GM21619 (cell line): ENCODE measurements around the gene COL4A2.
"Not testable (repeated sequence)": the region's sequence is repeated elsewhere in the genome, so short reads cannot be mapped to it uniquely, and the experiment has no call there.

Experiments used
- ATAC-seq: cut with Tn5 transposase; IDR thresholded peaks from one replicate; pipeline ENCODE4 v1.9.1; 2021; ENCODE audit not compliant: unreplicated experiment

The COL4A2 gene

GRCh38 chr13:110319774-110320509 lies 12.9 kb downstream of the COL4A2 start:
- no peak for ATAC-seq

GRCh38 chr13:110320645-110321044 lies 13.6 kb downstream of the COL4A2 start:
- ATAC-seq, result no peak

DNA sequence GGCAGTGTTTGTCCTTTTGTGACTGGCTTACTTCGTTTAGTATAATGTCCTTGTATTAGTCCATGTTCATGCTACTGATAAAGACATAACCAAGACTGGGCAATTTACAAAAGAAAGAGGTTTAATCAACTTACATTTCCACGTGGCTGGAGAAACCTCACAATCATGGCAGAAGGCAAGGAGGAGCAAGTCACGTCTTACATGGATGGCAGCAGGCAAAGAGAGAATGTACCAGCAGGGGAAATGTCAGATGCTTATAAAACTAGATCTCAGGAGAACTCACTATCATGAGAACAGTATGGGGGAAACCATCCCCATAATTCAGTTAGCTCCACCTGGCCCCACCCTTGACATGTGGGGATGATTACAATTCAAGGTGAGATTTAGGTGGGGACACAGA lies 14.5 kb downstream of the COL4A2 start:
- not testable (repeated sequence) for ATAC-seq

GRCh38 chr13:110322126-110322827 lies 15.2 kb downstream of the COL4A2 start:
- ATAC-seq, result no peak

GRCh38 chr13:110322828-110323171 lies 15.7 kb downstream of the COL4A2 start:
- no peak for ATAC-seq

- ATAC-seq, result no peak
These were observed 16.2 kb downstream of the COL4A2 start for GRCh38 chr13:110323172-110323891.

DNA sequence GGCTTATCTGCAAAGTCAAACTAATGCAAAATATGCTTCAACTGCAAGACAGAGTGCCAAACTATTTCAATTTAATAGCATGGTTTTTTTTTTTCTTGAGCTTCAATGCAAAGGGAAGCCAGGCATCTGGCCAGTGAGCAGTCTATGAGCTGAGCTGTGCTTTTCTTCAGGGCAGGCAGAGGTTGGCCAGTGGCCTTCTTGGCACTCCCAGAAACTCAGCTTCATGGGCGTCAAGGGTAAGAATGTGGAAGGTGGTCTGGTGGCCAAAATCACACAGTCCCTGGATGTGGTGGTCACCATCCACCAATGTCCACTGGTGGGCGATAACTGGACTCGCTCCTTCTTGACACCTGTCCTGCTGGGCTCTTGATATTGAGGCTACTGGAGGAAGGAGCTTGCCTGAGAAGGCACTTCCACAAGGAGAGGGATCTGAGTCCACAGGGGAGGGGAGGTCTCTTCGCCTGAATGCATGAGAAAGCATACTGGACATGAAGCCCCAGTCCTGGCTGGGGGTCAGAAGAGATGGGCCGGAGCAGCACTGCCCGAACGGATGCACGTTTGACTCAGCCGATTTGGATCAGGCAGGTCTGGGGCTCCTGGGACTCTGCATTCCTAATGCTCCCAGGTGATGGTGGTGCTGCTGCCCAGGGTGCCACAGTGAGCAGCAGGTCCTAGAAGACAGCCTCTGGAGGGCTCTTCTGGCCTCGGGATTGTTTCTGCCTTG lies 17.1 kb downstream of the COL4A2 start:
- no peak for ATAC-seq

GRCh38 chr13:110326263-110326904 lies 19.3 kb downstream of the COL4A2 start:
- ATAC-seq, result no peak

- ATAC-seq, result no peak
These were observed 20.1 kb downstream of the COL4A2 start for GRCh38 chr13:110327051-110327721.

DNA sequence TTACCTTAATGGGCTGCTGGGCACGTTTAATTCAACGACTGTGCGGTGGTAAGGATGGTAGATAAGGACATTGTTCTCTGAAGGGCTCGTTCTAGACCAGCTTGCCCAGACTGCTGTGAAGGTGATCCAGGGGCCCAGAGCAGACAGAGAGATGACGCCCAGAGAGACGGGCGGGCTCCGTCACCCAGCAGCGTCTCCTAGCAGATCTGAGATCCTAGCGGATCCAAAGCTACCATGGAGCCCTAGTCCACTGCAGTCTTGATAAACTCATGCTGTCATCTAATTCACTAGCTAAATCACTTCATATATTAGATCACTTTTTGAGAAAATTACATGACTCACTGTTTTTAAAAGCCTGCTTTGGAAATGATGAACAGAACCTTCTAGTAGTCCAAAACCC lies 21.5 kb downstream of the COL4A2 start:
- no peak for ATAC-seq

DNA sequence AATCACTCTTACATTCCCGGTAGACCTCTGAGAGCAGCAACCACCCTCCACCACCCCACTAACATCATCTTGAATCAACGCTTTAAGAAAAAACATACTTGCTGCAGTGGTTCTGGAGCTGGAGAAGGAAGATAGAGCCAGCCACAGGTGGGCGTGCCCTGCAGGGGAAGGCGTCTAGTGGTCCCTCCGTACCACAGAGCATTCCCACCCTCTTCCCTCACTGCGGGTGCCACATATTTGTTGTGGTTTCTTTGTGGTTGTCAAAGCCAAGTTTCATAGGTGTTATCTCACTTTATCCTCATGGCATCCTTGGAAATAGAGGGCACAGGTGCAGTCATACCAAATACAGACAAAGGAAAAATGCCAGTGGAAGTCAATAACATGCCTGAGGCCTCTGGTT lies 22.2 kb downstream of the COL4A2 start:
- ATAC-seq, result no peak

- ATAC-seq, result no peak
These were observed 22.8 kb downstream of the COL4A2 start for GRCh38 chr13:110329798-110330461.

- no peak for ATAC-seq
These were observed 23.5 kb downstream of the COL4A2 start for GRCh38 chr13:110330491-110331011.

DNA sequence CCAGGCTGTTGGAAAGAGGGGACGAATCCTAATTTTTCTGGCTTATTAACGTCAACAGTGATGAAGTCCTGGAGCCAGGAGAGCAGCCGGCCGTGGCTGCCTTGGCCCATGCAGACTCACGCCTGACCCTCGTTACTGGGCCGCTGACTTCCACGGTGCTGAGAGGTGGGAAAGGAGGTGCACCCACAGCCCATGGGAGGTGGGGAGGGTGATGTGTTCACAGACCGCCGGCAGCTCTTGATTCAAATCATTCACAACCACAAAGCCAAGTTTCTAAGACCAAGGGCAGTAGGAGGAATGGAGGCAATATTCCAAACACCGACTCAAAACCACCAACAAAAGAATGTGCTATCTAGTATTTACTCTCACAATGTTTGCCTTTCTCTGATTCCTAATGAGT lies 24.3 kb downstream of the COL4A2 start:
- no peak for ATAC-seq

DNA sequence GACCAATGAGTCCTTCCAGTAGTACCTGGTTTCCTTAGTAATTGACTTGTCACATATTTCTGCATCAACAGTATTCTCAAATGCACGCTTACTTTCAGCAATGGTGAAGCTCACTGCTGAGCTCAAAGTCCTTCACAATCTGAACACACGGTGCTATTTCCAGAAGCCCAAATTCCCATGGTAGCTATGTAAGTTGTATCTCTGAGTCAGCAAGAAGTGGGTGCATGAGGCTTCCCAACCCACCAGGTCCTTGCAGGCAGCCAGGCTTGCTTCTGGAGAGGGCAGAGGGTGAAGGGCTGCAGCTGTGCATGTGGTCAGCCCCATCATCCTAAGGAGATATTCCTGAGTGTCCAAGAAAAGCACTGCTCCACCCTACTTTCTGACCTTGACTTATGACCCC lies 25.7 kb downstream of the COL4A2 start:
- ATAC-seq, result no peak

DNA sequence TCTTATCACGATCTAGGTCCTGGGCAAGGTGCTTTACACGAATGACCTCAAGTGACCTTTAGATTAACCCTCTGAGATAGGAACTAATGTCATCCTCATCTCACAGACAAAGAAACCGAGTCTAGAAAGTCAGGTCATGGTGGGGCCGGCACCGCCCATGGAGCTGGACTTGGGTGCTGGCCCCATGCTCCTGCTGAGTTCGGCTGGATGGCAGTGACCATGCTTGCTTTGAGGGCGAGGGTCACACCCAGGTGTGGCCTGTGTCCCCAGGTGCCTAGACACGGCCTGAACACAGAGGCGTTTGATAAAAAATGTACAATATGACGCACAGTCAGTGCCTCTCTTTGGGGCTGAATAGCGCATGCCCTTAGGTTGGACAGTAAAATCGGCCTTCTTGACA lies 26.8 kb downstream of the COL4A2 start:
- no peak for ATAC-seq

DNA sequence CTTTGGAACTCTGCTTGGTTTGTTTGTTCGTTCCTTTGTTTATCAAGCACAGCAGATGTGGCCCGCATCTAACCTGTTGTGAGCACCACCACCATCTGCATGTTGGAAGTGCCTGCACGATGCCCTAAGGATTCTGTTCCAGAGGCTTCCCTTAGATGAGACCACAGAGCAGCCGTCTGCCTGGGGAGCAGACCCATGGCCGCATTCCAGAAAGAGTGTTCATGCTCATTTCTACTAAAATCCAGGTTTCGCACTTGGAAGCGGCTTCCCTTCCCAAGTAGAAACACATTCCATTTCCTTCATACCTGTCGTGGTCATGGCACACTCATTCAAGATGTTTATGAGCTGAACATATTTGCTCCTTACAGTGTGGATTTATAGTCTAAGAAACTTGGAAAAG lies 27.2 kb downstream of the COL4A2 start:
- ATAC-seq, result no peak

DNA sequence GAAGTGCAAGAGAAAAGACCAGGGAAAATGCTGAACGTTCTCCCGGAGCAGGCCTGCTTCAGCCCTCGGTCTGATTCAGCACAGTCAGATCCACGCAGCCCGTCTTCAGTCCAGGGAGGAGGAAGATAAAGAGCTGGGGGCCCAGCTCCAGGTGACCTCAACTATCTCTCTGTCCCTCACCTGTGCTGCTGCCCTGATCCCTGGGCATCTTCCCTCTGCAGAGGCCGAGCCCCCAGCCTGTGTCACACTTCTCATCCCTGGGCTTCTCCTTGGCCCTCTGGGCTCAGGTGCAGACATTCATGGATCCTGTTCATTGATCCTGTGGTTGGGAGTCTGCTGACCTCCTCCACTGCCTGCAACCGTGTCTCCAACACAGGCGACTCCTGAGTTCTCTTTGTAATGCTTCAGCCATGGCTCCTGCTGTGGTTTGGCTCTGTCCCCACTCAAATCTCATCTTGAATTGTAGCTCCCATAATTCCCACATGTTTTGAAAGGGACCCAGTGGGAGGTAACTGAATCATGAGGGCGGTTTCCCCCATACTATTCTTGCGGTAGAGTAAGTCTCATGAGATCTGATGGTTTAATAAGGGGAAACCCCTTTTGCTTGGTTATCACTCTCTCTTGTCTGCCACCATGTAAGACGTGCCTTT lies 27.9 kb downstream of the COL4A2 start:
- ATAC-seq, result no peak

DNA sequence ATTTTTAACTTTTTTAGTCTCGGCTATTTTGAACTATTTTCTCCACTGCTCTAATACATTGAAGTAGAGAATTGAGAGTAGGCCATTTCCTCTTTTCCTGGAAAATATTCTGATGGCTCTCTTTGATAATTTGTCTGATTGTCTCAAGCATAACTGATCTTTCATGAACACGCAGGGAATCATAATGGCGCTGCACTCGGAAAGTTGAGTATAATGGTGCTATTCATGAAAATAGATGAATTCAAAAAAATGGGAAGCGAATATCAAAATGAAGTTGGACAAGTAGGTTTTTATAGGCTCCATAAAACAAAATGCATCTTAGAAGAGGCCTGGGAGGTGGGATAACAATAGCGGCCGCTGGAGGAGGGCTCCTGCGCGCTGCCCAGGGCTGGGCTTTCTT lies 29.0 kb downstream of the COL4A2 start:
- no peak for ATAC-seq
